ENCODE results near the gene SESTD1. TPM values are rescaled to one million over a fixed set of nuclear protein-coding genes. Genes with fewer than 3 reads are reported as not detected.

Gene SESTD1
- total RNA-seq, 3 donors from 2014 or later: 54.1 to 137 (median 54.9) TPM

DNA sequence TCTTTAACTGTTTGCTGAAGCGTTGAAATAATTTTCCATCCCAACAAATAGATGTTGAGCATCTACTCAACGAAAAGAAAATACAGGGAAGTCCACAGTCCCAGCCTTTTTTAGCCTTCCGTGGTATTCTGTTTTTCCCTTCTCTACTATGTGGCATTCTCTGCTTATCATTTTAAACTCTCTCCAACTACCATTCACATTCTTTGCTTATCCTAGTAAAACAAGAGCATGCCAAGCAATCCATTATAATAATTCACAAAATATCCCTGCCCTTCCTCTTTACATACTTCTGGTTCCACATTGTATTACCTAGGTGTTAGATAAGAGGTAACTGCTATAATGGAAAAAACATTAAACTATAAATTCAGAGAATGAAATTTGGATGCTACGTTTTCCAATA, 1.6 kb upstream of the SESTD1 start:
- intact Hi-C loops (cut with DNase I; ENCODE audit: low total_unique reads): no loop called here
- Histone ChIP-seq H3K9me3 (no peaks in the 10 kb centered on the region), H3K36me3 (no peaks in the 10 kb centered on the region), H3K4me1 (peaks cover 3 to 6% of the 10 kb centered on the region in 2 donors), H3K27ac (no peak overlapping the region), H3K4me3 (no peak overlapping the region), H3K27me3 (no peaks in the 10 kb centered on the region)
- DNase-seq (ENCODE audit: low spot score in 2 of 2): no peak
- TF ChIP-seq POLR2A (IDR thresholded peaks at IDR 0.05) (no peak), POLR2AphosphoS5 (IDR thresholded peaks at IDR 0.05) (no peak)

GRCh38 chr2:179265082-179265510, 464 bp upstream of the SESTD1 start:
- DNase-seq (ENCODE audit: low spot score in 2 of 2): no peak
- Histone ChIP-seq H3K27me3 (no peaks in the 10 kb centered on the region), H3K4me1 (peaks cover 0 to 3% of the 10 kb centered on the region in 2 donors), H3K4me3 (peak overlapping the region; percentile 76 to 85 (median 82)), H3K27ac (peak overlapping the region; percentile 96 to 98), H3K36me3 (no peaks in the 10 kb centered on the region), H3K9me3 (no peaks in the 10 kb centered on the region)
- TF ChIP-seq POLR2A (IDR thresholded peaks at IDR 0.05): no peak
- TF ChIP-seq, protein P1, sequence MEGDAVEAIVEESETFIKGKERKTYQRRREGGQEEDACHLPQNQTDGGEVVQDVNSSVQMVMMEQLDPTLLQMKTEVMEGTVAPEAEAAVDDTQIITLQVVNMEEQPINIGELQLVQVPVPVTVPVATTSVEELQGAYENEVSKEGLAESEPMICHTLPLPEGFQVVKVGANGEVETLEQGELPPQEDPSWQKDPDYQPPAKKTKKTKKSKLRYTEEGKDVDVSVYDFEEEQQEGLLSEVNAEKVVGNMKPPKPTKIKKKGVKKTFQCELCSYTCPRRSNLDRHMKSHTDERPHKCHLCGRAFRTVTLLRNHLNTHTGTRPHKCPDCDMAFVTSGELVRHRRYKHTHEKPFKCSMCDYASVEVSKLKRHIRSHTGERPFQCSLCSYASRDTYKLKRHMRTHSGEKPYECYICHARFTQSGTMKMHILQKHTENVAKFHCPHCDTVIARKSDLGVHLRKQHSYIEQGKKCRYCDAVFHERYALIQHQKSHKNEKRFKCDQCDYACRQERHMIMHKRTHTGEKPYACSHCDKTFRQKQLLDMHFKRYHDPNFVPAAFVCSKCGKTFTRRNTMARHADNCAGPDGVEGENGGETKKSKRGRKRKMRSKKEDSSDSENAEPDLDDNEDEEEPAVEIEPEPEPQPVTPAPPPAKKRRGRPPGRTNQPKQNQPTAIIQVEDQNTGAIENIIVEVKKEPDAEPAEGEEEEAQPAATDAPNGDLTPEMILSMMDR (IDR thresholded peaks at IDR 0.05): peak in 1 of 3 donors; percentile 7
- intact Hi-C loops (cut with DNase I; ENCODE audit: low total_unique reads): no loop called here

- Histone ChIP-seq H3K27ac (peak overlapping the region; percentile 96 to 98), H3K36me3 (no peaks in the 10 kb centered on the region), H3K9me3 (no peaks in the 10 kb centered on the region), H3K4me3 (peak overlapping the region; percentile 76 to 85 (median 82)), H3K4me1 (peaks cover 2 to 3% of the 10 kb centered on the region in 2 donors), H3K27me3 (no peaks in the 10 kb centered on the region)
- TF ChIP-seq, protein P1 (IDR thresholded peaks at IDR 0.05): no peak
- TF ChIP-seq POLR2AphosphoS5 (IDR thresholded peaks at IDR 0.05) (peak in 2 of 3 donors; percentile 25 to 26), POLR2A (IDR thresholded peaks at IDR 0.05) (peak; percentile 42)
- intact Hi-C loops (cut with DNase I; ENCODE audit: low total_unique reads): loop anchor here (2.0 kb wide), 1 partner anchor 27 kb away; no protein-coding TSS in a partner anchor
- peak; percentile 32 to 59 for DNase-seq (ENCODE audit: low spot score in 2 of 2)
These were observed 925 bp downstream of the SESTD1 start for GRCh38 chr2:179263446-179264367.

GRCh38 chr2:179263015-179263414, 1.6 kb downstream of the SESTD1 start:
- Histone ChIP-seq H3K4me1 (peaks cover 3% of the 10 kb centered on the region in 2 donors), H3K27me3 (no peaks in the 10 kb centered on the region), H3K9me3 (no peaks in the 10 kb centered on the region), H3K27ac (peak overlapping the region; percentile 96 to 98), H3K4me3 (peak overlapping the region; percentile 76 to 85 (median 82)), H3K36me3 (no peaks in the 10 kb centered on the region)
- DNase-seq (ENCODE audit: low spot score in 2 of 2): no peak
- TF ChIP-seq POLR2A (IDR thresholded peaks at IDR 0.05) (no peak), POLR2AphosphoS5 (IDR thresholded peaks at IDR 0.05) (no peak)
- TF ChIP-seq, protein P1 (IDR thresholded peaks at IDR 0.05): no peak
- intact Hi-C loops (cut with DNase I; ENCODE audit: low total_unique reads): loop anchor here (2.0 kb wide), 1 partner anchor 26 kb away; no protein-coding TSS in a partner anchor

DNA sequence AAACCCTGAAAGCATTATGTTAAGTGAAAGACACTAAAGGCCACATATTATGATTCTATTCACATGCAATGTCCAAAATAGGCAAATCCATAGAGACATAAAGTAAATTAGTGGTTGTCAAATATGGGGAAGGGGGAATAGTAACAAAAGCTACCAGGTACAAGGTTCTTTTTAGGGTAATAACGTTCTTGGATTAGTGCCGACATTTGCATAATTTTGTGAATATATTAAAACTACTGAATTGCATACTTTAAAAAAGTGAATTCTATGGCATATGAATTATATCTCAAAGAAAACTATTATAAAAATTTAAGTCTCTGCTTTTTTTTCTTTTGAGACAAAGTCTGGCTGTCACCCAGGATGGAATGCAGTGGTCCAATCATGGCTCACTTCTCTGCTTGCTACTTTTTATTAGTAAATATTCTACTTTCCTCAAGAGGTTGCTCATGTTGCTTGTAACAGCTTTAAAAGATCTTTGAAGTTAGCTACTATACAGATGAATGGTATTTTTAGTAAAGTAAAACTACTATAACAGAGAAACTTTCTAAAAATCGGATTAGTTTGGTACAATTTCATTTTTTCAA, 2.5 kb downstream of the SESTD1 start:
- H3K27me3 ChIP-seq: no peaks in the 10 kb centered on the region
- TF ChIP-seq POLR2AphosphoS5 (IDR thresholded peaks at IDR 0.05) (no peak), POLR2A (IDR thresholded peaks at IDR 0.05) (no peak)
- TF ChIP-seq, protein P1 (IDR thresholded peaks at IDR 0.05): no peak
- H3K4me1 ChIP-seq: peaks cover 3% of the 10 kb centered on the region in 2 donors
- no peak overlapping the region for H3K27ac ChIP-seq
- no peak for DNase-seq (ENCODE audit: low spot score in 2 of 2)
- H3K4me3 ChIP-seq: peak overlapping the region in 2 of 3 donors; percentile 76 to 85
- intact Hi-C loops (cut with DNase I; ENCODE audit: low total_unique reads): loop anchor here (2.0 kb wide), 1 partner anchor 25 kb away; no protein-coding TSS in a partner anchor
- H3K9me3 ChIP-seq: no peaks in the 10 kb centered on the region
- H3K36me3 ChIP-seq: no peaks in the 10 kb centered on the region
